ENCODE measurements around the gene RTP5. TPM values are rescaled to one million over a fixed set of nuclear protein-coding genes. Genes with fewer than 3 reads are reported as not detected.

Gene RTP5
- total RNA-seq, 1 experiment from 2014 or later: not detected

DNA sequence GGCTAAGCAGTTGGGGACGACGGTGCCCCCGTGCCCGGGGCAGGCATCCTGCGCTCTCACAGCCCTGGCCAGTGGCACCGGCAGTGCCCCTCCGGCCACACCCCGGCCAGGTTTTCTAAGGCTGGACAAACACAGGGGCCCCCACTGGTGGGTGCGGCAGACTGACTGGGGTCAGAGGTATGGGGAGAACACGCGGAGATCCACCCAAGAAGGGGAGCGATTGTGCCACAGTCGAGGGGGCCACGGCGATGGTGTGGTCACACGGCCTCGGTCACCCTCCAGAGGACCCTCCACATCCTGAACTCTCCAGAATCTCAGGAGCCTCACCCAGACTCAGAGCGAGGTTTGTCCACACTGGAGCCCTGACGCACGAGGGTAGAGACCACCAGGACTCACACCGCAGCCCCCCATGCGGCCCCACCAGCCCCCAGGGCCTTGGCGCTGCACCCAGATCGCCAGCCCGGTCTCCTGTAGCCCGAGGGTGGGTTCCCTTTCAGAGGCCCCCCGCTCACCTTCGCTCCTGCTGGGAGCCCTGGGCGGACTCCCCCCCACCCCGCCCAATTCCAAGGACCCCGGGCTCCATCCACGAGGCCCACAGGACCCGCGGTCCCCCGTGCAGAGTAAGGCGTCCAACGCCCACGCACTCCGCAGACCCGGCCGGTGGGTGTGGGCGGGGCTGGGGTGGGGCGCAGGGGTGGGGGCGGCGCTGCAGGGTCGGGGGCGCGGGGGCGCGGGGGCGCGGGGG, 26.0 kb upstream of the RTP5 start:
- POLR2A ChIA-PET: no interaction called here
- Histone ChIP-seq H4K20me1 (ENCODE audit: insufficient read depth) (no peaks in the 10 kb centered on the region), H3K4me1 (ENCODE audit: control insufficient read depth in 1 of 2, insufficient read depth in 2 of 2, low read length in 2 of 2) (peaks cover 10 to 14% of the 10 kb centered on the region in 2 experiments), H3K36me3 (ENCODE audit: control insufficient read depth in 1 of 2, insufficient read depth in 2 of 2, low read length in 2 of 2) (no peaks in the 10 kb centered on the region), H3K79me2 (ENCODE audit: insufficient read depth, low read length) (no peaks in the 10 kb centered on the region), H3K27me3 (ENCODE audit: insufficient read depth, low read length) (no peaks in the 10 kb centered on the region), H3K4me2 (ENCODE audit: low read length) (no peak overlapping the region; the same call in 1 of the 2 replicates), H3K4me3 (replicated peaks in 1 of 2; ENCODE audit: low read depth in 1 of 2, low read length in 2 of 2) (no peak overlapping the region), H3K9ac (ENCODE audit: low read length) (no peak overlapping the region), H3K9me3 (ENCODE audit: control insufficient read depth in 1 of 2, insufficient read depth in 1 of 2, low read depth in 1 of 2, low read length in 2 of 2) (no peaks in the 10 kb centered on the region), H2AFZ (ENCODE audit: low read depth, low read length, poor library complexity, severe bottlenecking) (no peak overlapping the region), H3K27ac (ENCODE audit: low read depth, low read length) (no peak overlapping the region), H3K9me2 (ENCODE audit: insufficient read depth) (no peaks in the 10 kb centered on the region)
- TF ChIP-seq EZH2 (IDR thresholded peaks at IDR 0.05) (no peak), FOSL1 (IDR thresholded peaks at IDR 0.05; ENCODE audit: low read depth) (no peak), SP1 (IDR thresholded peaks at IDR 0.05; ENCODE audit: low read depth) (no peak), POLR2A (IDR thresholded peaks at IDR 0.05; ENCODE audit: borderline replicate concordance, extremely low read depth, insufficient read depth, insufficient read length) (no peak), ZFX (IDR thresholded peaks at IDR 0.05) (no peak), SIN3A (IDR thresholded peaks at IDR 0.05; ENCODE audit: low read depth) (no peak), YY1 (IDR thresholded peaks at IDR 0.05; ENCODE audit: extremely low read depth, insufficient replicate concordance, low read depth, low read length) (no peak), EZH2phosphoT487 (IDR thresholded peaks at IDR 0.05; ENCODE audit: borderline replicate concordance) (no peak)
- TF ChIP-seq, protein P1, sequence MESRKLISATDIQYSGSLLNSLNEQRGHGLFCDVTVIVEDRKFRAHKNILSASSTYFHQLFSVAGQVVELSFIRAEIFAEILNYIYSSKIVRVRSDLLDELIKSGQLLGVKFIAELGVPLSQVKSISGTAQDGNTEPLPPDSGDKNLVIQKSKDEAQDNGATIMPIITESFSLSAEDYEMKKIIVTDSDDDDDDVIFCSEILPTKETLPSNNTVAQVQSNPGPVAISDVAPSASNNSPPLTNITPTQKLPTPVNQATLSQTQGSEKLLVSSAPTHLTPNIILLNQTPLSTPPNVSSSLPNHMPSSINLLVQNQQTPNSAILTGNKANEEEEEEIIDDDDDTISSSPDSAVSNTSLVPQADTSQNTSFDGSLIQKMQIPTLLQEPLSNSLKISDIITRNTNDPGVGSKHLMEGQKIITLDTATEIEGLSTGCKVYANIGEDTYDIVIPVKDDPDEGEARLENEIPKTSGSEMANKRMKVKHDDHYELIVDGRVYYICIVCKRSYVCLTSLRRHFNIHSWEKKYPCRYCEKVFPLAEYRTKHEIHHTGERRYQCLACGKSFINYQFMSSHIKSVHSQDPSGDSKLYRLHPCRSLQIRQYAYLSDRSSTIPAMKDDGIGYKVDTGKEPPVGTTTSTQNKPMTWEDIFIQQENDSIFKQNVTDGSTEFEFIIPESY (IDR thresholded peaks at IDR 0.05; ENCODE audit: extremely low read depth, insufficient replicate concordance, low read length): no peak
- ATAC-seq (no peak), DNase-seq (ENCODE audit: low read depth, low spot score) (no peak)
- BruUV-seq (replicated peaks): no TSS peak
- CTCF ChIA-PET: interaction anchor here (1.0 kb wide), 1 partner anchor 8 kb away, joined by 3 read pairs; no protein-coding TSS in a partner anchor
- intact Hi-C loops (cut with micrococcal nuclease): no loop called here
- RAD21 ChIA-PET (ENCODE audit: low non-redundant PET in 1 of 2, low total read pairs in 2 of 2, uncharacterized antibody in 2 of 2, unreplicated experiment in 2 of 2): no interaction called here

All from HCT116 (cell line).